ENCODE measurements around the gene GAL3ST2.

DNA sequence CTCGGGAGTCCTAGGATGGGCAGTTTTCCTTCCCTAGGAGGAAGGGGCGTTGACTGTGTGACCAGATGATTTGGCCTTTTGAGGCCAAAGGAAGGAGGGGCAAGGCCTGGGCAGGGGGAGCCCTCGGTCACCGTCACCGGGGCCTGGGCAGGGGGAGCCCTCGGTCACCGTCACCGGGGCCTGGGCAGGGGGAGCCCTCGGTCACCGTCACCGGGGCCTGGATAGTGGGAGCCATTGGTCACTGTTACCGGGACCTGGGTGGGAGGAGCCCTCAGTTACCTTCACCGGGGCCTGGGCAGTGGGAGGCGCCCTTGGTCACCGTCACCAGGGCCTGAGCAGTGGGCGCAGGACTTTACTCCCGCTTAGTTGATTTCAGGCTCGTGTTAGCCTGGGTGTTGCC, 24.8 kb upstream of the GAL3ST2 start:
- no peak for TF ChIP-seq EZH2 (IDR thresholded peaks at IDR 0.05)
- TF ChIP-seq POLR2AphosphoS5 (IDR thresholded peaks at IDR 0.05; ENCODE audit: borderline replicate concordance, low read depth, low read length): no peak

Data from SK-N-MC (cell line).